GM18951 (cell line): ENCODE data around the gene AMBRA1.
"Not testable (repeated sequence)": the region's sequence is repeated elsewhere in the genome, so short reads cannot be mapped to it uniquely, and the experiment has no call there.

Experiments used
- POLR2A ChIP-seq: IDR thresholded peaks from 4 replicates; pipeline ENCODE4 v1.6.1; 2011; ENCODE audit warnings: mild to moderate bottlenecking; ENCODE audit not compliant: insufficient read length, insufficient read depth; ENCODE audit errors: extremely low read depth
- in situ Hi-C: fragments of 300-500 bp; cut with MboI; formaldehyde crosslinking; loops from one replicate; pipeline ENCODE4 v1.12.0; 2022; ENCODE audit warnings: low sequenced_read_pairs, mixed read lengths, inconsistent platforms; ENCODE audit not compliant: unreplicated experiment

AMBRA1 gene

DNA sequence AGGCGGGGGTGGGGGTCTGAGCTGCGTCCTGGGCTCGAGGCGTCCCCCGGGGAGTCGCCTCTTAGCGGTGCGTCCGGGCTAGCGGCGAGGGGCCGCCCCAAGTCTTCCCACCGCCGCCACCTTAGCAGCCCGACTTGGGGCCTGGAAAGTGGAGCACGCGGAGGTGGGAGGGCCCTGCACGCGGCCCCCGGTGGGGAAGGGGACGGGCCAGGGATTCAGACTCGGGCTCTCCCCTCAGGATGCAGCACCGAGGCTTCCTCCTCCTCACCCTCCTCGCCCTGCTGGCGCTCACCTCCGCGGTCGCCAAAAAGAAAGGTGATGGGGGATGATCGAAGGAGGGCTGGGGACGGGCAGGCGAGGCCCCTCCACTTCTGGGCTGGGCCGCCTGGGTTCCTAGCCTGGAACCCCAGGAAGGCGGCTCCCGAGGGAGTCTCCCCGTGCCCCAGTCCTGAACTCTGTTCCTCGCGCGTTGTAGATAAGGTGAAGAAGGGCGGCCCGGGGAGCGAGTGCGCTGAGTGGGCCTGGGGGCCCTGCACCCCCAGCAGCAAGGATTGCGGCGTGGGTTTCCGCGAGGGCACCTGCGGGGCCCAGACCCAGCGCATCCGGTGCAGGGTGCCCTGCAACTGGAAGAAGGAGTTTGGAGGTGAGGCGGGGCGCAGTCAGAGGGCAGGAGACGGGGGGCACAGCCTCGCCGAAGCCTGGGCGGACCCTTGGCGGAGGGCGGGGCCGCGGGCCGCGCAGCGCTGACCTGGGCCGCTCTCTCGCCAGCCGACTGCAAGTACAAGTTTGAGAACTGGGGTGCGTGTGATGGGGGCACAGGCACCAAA is 211.8 kb downstream of the AMBRA1 start:
- in situ Hi-C loops, result no loop called here
- TF ChIP-seq POLR2A, result no peak

DNA sequence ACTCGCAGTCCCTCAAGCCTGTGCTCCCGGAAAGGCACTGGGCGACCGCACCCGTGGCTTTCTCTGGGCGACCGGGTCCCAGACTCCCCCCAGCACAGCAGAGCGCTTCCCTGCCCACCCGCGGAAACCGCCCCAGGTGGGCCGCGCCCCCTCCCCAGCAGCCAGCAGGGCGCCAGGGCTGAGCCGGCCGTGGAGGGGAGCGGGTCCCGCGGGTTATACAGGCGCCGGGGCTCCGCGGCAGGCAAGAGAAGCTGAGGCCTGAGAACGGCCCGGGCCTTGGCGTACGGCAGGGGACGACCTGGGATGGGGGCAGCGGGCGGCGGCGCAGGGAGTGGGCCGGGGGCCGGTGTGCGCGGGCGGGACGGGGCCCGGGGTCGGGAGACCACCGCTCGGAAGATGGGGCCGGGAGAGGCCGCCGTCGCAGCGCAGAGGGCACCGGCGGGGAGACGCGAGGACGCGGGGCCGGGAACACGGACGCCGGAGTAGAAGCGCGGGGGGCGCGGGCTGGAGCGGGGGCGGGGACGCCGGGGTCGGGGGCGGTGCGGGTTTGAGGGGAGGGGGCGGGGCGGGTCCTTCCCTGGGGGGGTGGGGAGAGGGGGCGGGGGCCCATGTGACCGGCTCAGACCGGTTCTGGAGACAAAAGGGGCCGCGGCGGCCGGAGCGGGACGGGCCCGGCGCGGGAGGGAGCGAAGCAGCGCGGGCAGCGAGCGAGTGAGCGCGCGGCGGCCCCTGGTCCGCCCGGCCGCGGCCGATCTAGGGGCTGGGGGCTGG is 212.6 kb downstream of the AMBRA1 start, which contains the start of gene MDK:
Gene MDK (plus strand): TSS at position 622 of the 771 bp plus-strand sequence. CDS start 389 bp downstream, outside the sequence.
- in situ Hi-C loops, result no loop called here
- no peak for TF ChIP-seq POLR2A

DNA sequence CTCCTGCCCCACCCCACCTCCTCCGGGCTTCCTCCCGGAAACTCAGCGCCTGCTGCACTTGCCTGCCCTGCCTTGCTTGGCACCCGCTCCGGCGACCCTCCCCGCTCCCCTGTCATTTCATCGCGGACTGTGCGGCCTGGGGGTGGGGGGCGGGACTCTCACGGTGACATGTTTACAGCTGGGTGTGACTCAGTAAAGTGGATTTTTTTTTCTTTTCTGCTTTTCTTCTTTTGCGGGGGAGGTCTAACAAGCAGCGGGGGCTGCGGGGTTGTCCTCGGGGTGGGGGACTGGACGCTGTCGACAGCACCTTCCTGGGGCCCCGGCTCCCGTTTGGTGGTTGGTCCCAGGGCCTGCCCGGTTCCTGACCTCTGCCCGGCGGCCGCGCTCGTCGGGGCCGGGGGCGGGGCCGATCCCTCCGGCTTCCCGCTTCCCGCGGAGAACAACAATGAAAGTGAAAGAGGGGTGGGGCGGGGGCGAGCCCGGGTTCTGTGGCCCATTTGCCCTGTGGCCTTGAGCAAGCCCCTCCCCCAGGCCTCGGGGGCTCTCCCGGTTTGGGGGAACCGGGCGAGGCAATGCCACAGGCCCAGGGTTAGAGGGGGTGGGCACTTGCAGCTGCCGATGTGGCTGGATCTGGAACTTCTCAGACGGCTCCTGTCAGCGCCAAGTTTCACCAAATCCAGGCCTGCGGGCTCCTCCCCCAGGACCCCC is 213.3 kb downstream of the AMBRA1 start:
- in situ Hi-C loops, result no loop called here
- no peak for TF ChIP-seq POLR2A

GRCh38 chr11:46379482-46380293 is 214.1 kb downstream of the AMBRA1 start:
- in situ Hi-C loops, result not testable (repeated sequence)

DNA sequence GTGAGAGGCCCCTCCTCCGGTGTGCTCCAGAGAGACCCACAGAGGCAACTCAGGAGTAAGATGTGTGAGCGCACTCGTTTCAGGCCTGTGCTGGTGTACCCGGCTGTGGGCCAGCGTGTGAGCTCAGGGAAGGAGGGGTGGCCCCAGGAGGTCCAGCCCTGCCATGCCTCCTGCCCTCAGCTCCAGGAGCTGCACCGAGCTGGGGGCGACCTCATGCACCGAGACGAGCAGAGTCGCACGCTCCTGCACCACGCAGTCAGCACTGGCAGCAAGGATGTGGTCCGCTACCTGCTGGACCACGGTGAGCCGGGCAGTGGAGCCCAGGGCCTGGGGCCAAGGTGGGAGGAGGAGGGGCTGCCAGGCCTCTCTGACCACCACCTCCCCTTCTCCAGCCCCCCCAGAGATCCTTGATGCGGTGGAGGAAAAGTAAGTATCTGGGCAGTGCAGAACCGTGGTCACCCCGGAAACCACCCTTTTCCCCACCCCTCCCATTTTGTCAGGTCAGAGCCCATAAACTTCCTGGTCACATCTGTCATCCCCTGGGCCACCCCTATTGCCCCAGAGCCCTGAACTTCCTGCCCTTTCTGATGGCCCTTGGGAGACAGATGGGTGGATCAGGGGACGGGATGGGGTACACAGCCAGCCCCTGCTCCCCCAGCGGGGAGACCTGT is 214.9 kb downstream of the AMBRA1 start:
- TF ChIP-seq POLR2A, result no peak

GRCh38 chr11:46378296-46378695 is 215.5 kb downstream of the AMBRA1 start:
- no peak for TF ChIP-seq POLR2A
- in situ Hi-C loops, result no loop called here

More for the DNA sequence above, 214.9 kb downstream of the AMBRA1 start:
- in situ Hi-C loops, result no loop called here

DNA sequence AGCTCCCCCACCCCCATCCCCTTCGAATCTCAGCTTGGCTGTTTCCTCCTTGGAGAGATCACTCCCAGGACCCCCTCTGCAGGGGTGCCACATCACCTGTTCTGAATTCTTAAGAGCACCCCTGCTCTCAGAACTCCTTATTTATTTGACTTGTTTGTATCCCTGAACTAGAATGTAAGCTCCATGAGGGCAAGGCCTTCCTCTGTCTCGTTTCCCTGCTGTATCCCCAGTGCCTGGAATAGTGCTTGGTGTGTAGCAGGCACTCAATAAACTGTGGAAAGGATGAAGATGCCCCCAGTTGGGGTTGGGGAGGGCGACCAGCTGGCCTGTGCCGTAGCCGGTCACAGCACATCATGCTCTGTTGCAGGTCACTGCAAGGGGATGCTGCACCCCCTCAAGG is 216.0 kb downstream of the AMBRA1 start:
- TF ChIP-seq POLR2A, result no peak
- in situ Hi-C loops, result no loop called here

- no peak for TF ChIP-seq POLR2A
- in situ Hi-C loops, result no loop called here
These were observed 216.5 kb downstream of the AMBRA1 start for GRCh38 chr11:46377290-46377689.

GRCh38 chr11:46376258-46377050 is 217.4 kb downstream of the AMBRA1 start:
- in situ Hi-C loops, result no loop called here
- TF ChIP-seq POLR2A, result no peak

DNA sequence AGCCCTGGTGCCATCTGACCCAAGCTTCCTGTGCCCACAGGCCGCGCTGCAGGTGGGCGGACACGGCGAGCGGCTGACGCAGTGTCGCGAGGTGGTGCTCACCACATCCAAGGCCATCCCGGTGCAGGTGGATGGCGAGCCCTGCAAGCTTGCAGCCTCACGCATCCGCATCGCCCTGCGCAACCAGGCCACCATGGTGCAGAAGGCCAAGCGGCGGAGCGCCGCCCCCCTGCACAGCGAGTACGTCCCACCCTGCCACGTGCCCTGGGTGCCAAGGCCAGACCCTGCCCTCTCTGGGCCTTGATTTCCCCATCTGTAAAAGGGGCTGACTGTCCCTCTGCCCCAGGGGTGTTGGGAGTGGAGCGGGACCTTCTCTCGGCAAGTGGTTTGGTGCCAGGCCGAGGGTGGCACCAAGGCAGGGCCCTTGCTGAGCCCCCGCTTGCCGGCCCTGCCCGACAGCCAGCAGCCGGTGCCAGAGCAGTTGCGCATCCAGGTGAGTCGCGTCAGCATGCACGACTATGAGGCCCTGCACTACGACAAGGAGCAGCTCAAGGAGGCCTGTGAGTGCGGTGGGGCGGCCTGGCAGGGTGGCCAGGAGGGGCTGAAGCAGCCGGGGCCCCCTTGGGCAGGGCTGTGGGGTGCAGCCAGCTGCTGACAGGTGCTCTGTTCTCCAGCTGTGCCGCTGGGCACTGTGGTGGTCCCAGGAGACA is 218.3 kb downstream of the AMBRA1 start:
- in situ Hi-C loops, result no loop called here

GRCh38 chr11:46374815-46375214 is 219.0 kb downstream of the AMBRA1 start:
- in situ Hi-C loops, result no loop called here
- no peak for TF ChIP-seq POLR2A

More for the DNA sequence above, 218.3 kb downstream of the AMBRA1 start:
- no peak for TF ChIP-seq POLR2A
